GM23338 (cell line): ENCODE data around the gene PPP1R15B. TPM values are rescaled to one million over a fixed set of nuclear protein-coding genes. Genes with fewer than 3 reads are reported as not detected.

Experiments used
- ATAC-seq: fragments of 200-7000 bp; cut with Tn5 transposase; 3 replicates; pipeline ENCODE4 v1.9.1; 2020
- DNase-seq: peaks from one replicate; pipeline ENCODE4 v3.0.0-alpha.2; 2015; ENCODE audit warnings: low spot score
- H2AFZ ChIP-seq: fragments of 200-600 bp; sonication (generic); 2 replicates; pipeline ENCODE4 v1.8.0; 2016; ENCODE audit warnings: antibody characterized with exemption, mild to moderate bottlenecking, moderate library complexity
- H3F3A ChIP-seq: fragments of 200-600 bp; sonication (generic); replicated peaks from 2 replicates; pipeline ENCODE4 v1.8.0; 2017; ENCODE audit warnings: antibody characterized with exemption, mixed run types, low read depth
- H3K27ac ChIP-seq: fragments of 200-600 bp; sonication (generic); 2 replicates; pipeline ENCODE4 v1.6.1; 2016; ENCODE audit warnings: low read depth
- H3K27me3 ChIP-seq: fragments of 200-600 bp; sonication (generic); 2 replicates; pipeline ENCODE4 v1.8.0; 2016; ENCODE audit warnings: mild to moderate bottlenecking, mixed run types, moderate library complexity; ENCODE audit not compliant: insufficient read depth
- H3K36me3 ChIP-seq: fragments of 200-600 bp; sonication (generic); 2 replicates; pipeline ENCODE4 v1.8.0; 2016; ENCODE audit warnings: mild to moderate bottlenecking; ENCODE audit not compliant: insufficient read depth
- H3K4me1 ChIP-seq: fragments of 200-600 bp; sonication (generic); 2 replicates; pipeline ENCODE4 v1.8.0; 2016; ENCODE audit warnings: mild to moderate bottlenecking, moderate library complexity; ENCODE audit not compliant: insufficient read depth
- H3K4me2 ChIP-seq: fragments of 200-600 bp; sonication (generic); 2 replicates; pipeline ENCODE4 v1.7.1; 2017; ENCODE audit warnings: mixed run types
- H3K4me3 ChIP-seq: fragments of 200-600 bp; sonication (generic); 2 replicates; pipeline ENCODE4 v1.6.1; 2016; ENCODE audit warnings: mixed run types
- H3K79me2 ChIP-seq: fragments of 200-600 bp; sonication (generic); replicated peaks from 2 replicates; pipeline ENCODE4 v1.8.0; 2017; ENCODE audit warnings: mild to moderate bottlenecking; ENCODE audit not compliant: insufficient read depth
- H3K9me2 ChIP-seq: fragments of 200-600 bp; sonication (generic); 2 replicates; pipeline ENCODE4 v1.8.0; 2017; ENCODE audit not compliant: insufficient read depth
- H4K20me1 ChIP-seq: fragments of 200-600 bp; sonication (generic); replicated peaks from 2 replicates; pipeline ENCODE4 v1.8.0; 2017; ENCODE audit warnings: mild to moderate bottlenecking; ENCODE audit not compliant: insufficient read depth
- H3K27ac Mint-ChIP-seq: 2 replicates; pipeline ENCODE4 v1.8.0; 2020; ENCODE audit warnings: inconsistent platforms, mild to moderate bottlenecking, moderate library complexity, mixed read lengths
- H3K27me3 Mint-ChIP-seq: 3 replicates; pipeline ENCODE4 v1.8.0; 2022; ENCODE audit warnings: low read depth, mild to moderate bottlenecking, moderate library complexity, mixed read lengths, inconsistent platforms; ENCODE audit not compliant: insufficient read depth, poor library complexity
- H3K36me3 Mint-ChIP-seq: 3 replicates; pipeline ENCODE4 v1.8.0; 2021; ENCODE audit warnings: low read depth, mild to moderate bottlenecking, inconsistent platforms, moderate library complexity, mixed read lengths
- H3K4me1 Mint-ChIP-seq: 3 replicates; pipeline ENCODE4 v1.8.0; 2020; ENCODE audit warnings: mild to moderate bottlenecking, inconsistent platforms, mixed read lengths
- H3K4me3 Mint-ChIP-seq: 3 replicates; pipeline ENCODE4 v1.8.0; 2021; ENCODE audit warnings: moderate library complexity, mild to moderate bottlenecking, inconsistent platforms, mixed read lengths
- H3K9me3 Mint-ChIP-seq: 3 replicates; pipeline ENCODE4 v1.8.0; 2020; ENCODE audit warnings: moderate library complexity, mild to moderate bottlenecking, inconsistent platforms, mixed read lengths
- EZH2 ChIP-seq: fragments of 200-600 bp; sonication (generic); IDR thresholded peaks from one replicate; pipeline ENCODE4 v1.8.0; 2017; ENCODE audit warnings: antibody characterized with exemption, mild to moderate bottlenecking, low read depth; ENCODE audit not compliant: unreplicated experiment
- EZH2phosphoT487 ChIP-seq: fragments of 200-600 bp; sonication (generic); IDR thresholded peaks from one replicate; pipeline ENCODE4 v1.8.1; 2018; ENCODE audit warnings: antibody characterized with exemption; ENCODE audit not compliant: unreplicated experiment
- JUNB ChIP-seq: IDR thresholded peaks from one replicate; pipeline ENCODE4 v1.6.1; 2016; ENCODE audit warnings: antibody characterized with exemption; ENCODE audit not compliant: unreplicated experiment
- NANOG ChIP-seq: IDR thresholded peaks from 2 replicates; pipeline ENCODE4 v1.6.1; 2016; ENCODE audit warnings: antibody characterized with exemption, borderline replicate concordance
- POLR2AphosphoS5 ChIP-seq: IDR thresholded peaks from 2 replicates; pipeline ENCODE4 v1.6.1; 2016; ENCODE audit warnings: antibody characterized with exemption, low read depth
- ZNF114 ChIP-seq: fragments of 250-450 bp; sonication (Bioruptor Pico); IDR thresholded peaks from 2 replicates; pipeline ENCODE4 v1.5.0; 2020; ENCODE audit warnings: mild to moderate bottlenecking, moderate library complexity
- ZNF331 ChIP-seq: fragments of 250-450 bp; sonication (Bioruptor Pico); IDR thresholded peaks from 2 replicates; pipeline ENCODE4 v1.5.0; 2020; ENCODE audit warnings: low read depth, mild to moderate bottlenecking, moderate library complexity
- polyA plus RNA-seq: library from polyadenylated mRNA; unstranded; fragments of >200 nt; fragmentation: Nextera tagmentation; extraction: Ambion mirVana; gene quantifications from 2 replicates; pipeline ENCODE4 v1.2.1, GENCODE V29; 2016
- total RNA-seq: library from RNA; depleted of rRNA; stranded (reverse); fragments of >200 nt; shearing (Covaris generic); gene quantifications from 2 replicates; pipeline ENCODE4 v1.2.3, GENCODE V29; 2014
- TF ChIP-seq, protein P1 (sequence below): IDR thresholded peaks from 2 replicates; pipeline ENCODE4 v1.6.1; 2016; ENCODE audit warnings: antibody characterized with exemption
- TF ChIP-seq, protein P2 (sequence below): IDR thresholded peaks from one replicate; pipeline ENCODE4 v1.6.1; 2018; ENCODE audit warnings: antibody characterized with exemption; ENCODE audit not compliant: unreplicated experiment
- TF ChIP-seq, protein P3 (sequence below), 2 experiments: fragments of 200-600 bp in 1 of 2; sonication (generic) in 1 of 2; conservative IDR thresholded peaks; 2 replicates each; pipeline versions ENCODE4 v1.5.1 to v1.6.1; 2016 to 2017; ENCODE audit warnings: antibody characterized with exemption in 2 of 2, low read depth in 2 of 2, mild to moderate bottlenecking in 2 of 2, moderate library complexity in 1 of 2

PPP1R15B gene
- total and polyA plus RNA-seq, 2 experiments from 2014 or later, result 17.3 to 64.3 TPM

DNA sequence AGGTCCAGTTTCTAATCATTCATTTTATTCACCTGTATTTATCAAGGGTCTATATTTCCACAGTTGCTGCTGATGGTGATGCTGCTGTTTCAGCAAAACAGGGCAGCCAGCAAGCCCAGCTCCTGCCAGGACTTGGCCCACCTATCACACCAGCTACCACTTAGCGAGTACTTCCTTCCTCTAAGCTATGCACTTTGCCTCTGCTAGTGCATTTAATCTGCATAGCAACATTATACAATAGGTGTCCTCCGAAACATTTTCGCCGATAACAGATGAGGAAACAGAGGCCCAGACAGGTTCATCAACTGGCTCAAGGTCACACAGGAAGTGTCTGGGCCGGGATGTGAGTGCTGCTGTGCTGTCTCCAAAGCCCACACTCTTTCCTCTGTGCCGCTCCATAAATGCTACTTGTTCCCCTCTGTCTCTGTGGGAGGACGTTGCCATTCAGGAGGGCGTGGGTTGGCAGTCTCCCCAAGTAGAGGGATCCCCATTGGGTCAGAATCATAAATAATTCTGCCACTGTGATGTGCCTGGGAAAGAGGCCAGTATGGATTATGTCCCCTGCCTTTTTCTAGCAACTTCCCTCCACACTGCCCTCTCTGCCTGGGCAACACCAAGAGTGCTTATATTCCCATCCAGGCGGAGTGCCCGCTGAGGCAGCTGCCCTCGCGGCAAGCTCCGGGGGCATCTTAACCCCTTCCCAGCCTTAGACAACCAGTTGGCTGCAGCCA lies 42.5 kb downstream of the PPP1R15B start:
- no peaks in the 10 kb centered on the region for H3K36me3 ChIP-seq
- H3K79me2 ChIP-seq, result no peaks in the 10 kb centered on the region
- TF ChIP-seq EZH2phosphoT487, result no peak
- no peak for TF ChIP-seq JUNB
- H3K9me2 ChIP-seq, result no peaks in the 10 kb centered on the region
- Mint-ChIP-seq H3K27me3 (peaks cover 9% of the 10 kb centered on the region), H3K4me3 (no peak overlapping the region), H3K4me1 (no peaks in the 10 kb centered on the region; the same call in 2 of the 3 replicates), H3K27ac (no peak overlapping the region), H3K36me3 (no peaks in the 10 kb centered on the region), H3K9me3 (no peaks in the 10 kb centered on the region)
- H3K27me3 ChIP-seq, result no peaks in the 10 kb centered on the region; the same call in 1 of the 2 replicates
- H4K20me1 ChIP-seq, result no peaks in the 10 kb centered on the region
- no peak overlapping the region for H3K4me3 ChIP-seq
- no peak overlapping the region for H3K4me2 ChIP-seq
- no peak overlapping the region for H3K27ac ChIP-seq
- no peak for DNase-seq
- H2AFZ ChIP-seq, result no peak overlapping the region
- H3K4me1 ChIP-seq, result no peaks in the 10 kb centered on the region
- ATAC-seq, result no peak
- no peaks in the 10 kb centered on the region for H3F3A ChIP-seq

DNA sequence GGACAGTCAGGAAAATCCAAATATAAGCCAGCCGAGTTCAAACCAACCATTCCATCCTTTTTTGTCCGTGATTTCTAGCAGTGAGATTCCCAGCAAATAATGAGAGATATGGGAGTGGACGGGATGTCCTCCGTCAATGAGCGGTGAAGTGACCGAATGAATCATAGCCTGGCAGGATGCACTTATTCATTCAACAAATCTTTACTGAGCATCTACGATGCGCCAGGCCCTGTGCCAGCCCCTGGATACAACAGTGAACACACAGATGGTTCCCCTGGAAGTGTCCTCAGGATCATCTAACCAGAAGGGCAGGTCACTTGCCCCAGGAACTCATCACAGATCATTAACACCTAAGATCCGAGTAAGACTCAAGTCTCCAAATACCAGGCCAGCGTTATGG lies 43.7 kb downstream of the PPP1R15B start:
- no peak overlapping the region for H2AFZ ChIP-seq
- H4K20me1 ChIP-seq, result no peaks in the 10 kb centered on the region
- H3K4me1 Mint-ChIP-seq, result peaks cover 4% of the 10 kb centered on the region
- H3K27me3 ChIP-seq, result peaks cover 3% of the 10 kb centered on the region; the same call in 1 of the 2 replicates
- H3K27ac ChIP-seq, result no peak overlapping the region
- no peak overlapping the region for H3K27ac Mint-ChIP-seq
- no peak for DNase-seq
- H3F3A ChIP-seq, result no peaks in the 10 kb centered on the region
- no peaks in the 10 kb centered on the region for H3K79me2 ChIP-seq
- H3K4me1 ChIP-seq, result peaks cover 2% of the 10 kb centered on the region; the same call in 1 of the 2 replicates
- H3K4me2 ChIP-seq, result no peak overlapping the region
- H3K4me3 Mint-ChIP-seq, result no peak overlapping the region
- H3K36me3 ChIP-seq, result no peaks in the 10 kb centered on the region
- no peaks in the 10 kb centered on the region for H3K9me3 Mint-ChIP-seq
- H3K36me3 Mint-ChIP-seq, result no peaks in the 10 kb centered on the region; the same call in 2 of the 3 replicates
- no peaks in the 10 kb centered on the region for H3K9me2 ChIP-seq
- ATAC-seq, result no peak
- H3K4me3 ChIP-seq, result no peak overlapping the region
- peaks cover 6% of the 10 kb centered on the region for H3K27me3 Mint-ChIP-seq
- TF ChIP-seq, protein P1, sequence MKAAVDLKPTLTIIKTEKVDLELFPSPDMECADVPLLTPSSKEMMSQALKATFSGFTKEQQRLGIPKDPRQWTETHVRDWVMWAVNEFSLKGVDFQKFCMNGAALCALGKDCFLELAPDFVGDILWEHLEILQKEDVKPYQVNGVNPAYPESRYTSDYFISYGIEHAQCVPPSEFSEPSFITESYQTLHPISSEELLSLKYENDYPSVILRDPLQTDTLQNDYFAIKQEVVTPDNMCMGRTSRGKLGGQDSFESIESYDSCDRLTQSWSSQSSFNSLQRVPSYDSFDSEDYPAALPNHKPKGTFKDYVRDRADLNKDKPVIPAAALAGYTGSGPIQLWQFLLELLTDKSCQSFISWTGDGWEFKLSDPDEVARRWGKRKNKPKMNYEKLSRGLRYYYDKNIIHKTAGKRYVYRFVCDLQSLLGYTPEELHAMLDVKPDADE, result no peak
- TF ChIP-seq ZNF114 (CRISPR knock-in tag), result no peak
- no peak for TF ChIP-seq NANOG
- TF ChIP-seq ZNF331, result no peak
- TF ChIP-seq, protein P2, sequence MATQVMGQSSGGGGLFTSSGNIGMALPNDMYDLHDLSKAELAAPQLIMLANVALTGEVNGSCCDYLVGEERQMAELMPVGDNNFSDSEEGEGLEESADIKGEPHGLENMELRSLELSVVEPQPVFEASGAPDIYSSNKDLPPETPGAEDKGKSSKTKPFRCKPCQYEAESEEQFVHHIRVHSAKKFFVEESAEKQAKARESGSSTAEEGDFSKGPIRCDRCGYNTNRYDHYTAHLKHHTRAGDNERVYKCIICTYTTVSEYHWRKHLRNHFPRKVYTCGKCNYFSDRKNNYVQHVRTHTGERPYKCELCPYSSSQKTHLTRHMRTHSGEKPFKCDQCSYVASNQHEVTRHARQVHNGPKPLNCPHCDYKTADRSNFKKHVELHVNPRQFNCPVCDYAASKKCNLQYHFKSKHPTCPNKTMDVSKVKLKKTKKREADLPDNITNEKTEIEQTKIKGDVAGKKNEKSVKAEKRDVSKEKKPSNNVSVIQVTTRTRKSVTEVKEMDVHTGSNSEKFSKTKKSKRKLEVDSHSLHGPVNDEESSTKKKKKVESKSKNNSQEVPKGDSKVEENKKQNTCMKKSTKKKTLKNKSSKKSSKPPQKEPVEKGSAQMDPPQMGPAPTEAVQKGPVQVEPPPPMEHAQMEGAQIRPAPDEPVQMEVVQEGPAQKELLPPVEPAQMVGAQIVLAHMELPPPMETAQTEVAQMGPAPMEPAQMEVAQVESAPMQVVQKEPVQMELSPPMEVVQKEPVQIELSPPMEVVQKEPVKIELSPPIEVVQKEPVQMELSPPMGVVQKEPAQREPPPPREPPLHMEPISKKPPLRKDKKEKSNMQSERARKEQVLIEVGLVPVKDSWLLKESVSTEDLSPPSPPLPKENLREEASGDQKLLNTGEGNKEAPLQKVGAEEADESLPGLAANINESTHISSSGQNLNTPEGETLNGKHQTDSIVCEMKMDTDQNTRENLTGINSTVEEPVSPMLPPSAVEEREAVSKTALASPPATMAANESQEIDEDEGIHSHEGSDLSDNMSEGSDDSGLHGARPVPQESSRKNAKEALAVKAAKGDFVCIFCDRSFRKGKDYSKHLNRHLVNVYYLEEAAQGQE, result no peak
- no peak for TF ChIP-seq JUNB
- no peak for TF ChIP-seq POLR2AphosphoS5
- no peak for TF ChIP-seq EZH2
- TF ChIP-seq, protein P3, sequence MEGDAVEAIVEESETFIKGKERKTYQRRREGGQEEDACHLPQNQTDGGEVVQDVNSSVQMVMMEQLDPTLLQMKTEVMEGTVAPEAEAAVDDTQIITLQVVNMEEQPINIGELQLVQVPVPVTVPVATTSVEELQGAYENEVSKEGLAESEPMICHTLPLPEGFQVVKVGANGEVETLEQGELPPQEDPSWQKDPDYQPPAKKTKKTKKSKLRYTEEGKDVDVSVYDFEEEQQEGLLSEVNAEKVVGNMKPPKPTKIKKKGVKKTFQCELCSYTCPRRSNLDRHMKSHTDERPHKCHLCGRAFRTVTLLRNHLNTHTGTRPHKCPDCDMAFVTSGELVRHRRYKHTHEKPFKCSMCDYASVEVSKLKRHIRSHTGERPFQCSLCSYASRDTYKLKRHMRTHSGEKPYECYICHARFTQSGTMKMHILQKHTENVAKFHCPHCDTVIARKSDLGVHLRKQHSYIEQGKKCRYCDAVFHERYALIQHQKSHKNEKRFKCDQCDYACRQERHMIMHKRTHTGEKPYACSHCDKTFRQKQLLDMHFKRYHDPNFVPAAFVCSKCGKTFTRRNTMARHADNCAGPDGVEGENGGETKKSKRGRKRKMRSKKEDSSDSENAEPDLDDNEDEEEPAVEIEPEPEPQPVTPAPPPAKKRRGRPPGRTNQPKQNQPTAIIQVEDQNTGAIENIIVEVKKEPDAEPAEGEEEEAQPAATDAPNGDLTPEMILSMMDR (conservative IDR thresholded peaks at IDR 0.05; ENCODE audit: low read depth in 2 of 2), result no peak
